Large intestine (tissue), 3 donors: ENCODE results near the gene HNRNPLL. TPM values are rescaled to one million over a fixed set of nuclear protein-coding genes. Genes with fewer than 3 reads are reported as not detected.
A peak's percentile ranks its signal among the peaks of the same experiment; 100 is the strongest.

ENCODE experiments used
- DNase-seq, 2 donors: peaks; one replicate each; pipeline versions ENCODE4 v3.0.0 to v3.0.0-alpha.2; 2013
- H3K27ac ChIP-seq: one replicate; pipeline ENCODE4 v1.5.1; 2013; ENCODE audit warnings: low read length
- H3K27me3 ChIP-seq: 2 replicates; pipeline ENCODE4 v1.6.1; 2013; ENCODE audit warnings: low read length; ENCODE audit not compliant: control insufficient read depth, insufficient read depth
- H3K36me3 ChIP-seq: 2 replicates; pipeline ENCODE4 v1.6.1; 2013; ENCODE audit warnings: low read length; ENCODE audit not compliant: control insufficient read depth, insufficient read depth
- H3K4me1 ChIP-seq: one replicate; pipeline ENCODE4 v1.6.1; 2013; ENCODE audit warnings: low read length; ENCODE audit not compliant: control insufficient read depth, insufficient read depth
- H3K4me3 ChIP-seq: one replicate; pipeline ENCODE4 v1.5.1; 2013; ENCODE audit warnings: low read length
- H3K9me3 ChIP-seq: one replicate; pipeline ENCODE4 v1.6.1; 2013; ENCODE audit warnings: mild to moderate bottlenecking, low read depth, low read length, moderate library complexity; ENCODE audit not compliant: control insufficient read depth
- WGBS: methylation state at CpG from one replicate; pipeline ENCODE4 v1.1.5; 2013; ENCODE audit warnings: low lambda C conversion rate; ENCODE audit not compliant: insufficient coverage; 5-methylcytosine and 5-hydroxymethylcytosine counted together
- polyA plus RNA-seq: library from polyadenylated mRNA; unstranded; fragments of 120-200 nt; gene quantifications from one replicate; pipeline ENCODE4 v1.2.1, GENCODE V29; 2013

Gene HNRNPLL
- polyA plus RNA-seq, 1 donor, result 42.2 TPM

DNA sequence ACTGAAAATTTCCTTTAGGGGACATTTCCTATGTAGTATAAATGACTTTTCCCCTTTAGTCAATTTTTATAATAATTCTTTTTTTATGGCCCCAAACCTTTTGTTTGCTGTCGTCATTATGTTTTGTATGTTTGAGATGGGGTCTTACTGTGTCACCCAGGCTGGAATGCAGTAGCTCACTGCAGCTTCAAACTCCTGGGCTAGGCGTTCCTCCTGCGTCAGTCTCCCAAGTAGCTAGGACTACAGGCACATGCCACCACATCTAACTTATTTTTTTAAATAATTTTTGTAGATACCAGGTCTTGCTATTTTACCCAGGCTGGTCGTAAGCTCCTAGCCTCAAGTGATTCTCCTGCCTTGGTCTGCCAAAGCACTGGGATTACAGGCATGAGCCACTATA, 32.4 kb upstream of the HNRNPLL start:
- no peaks in the 10 kb centered on the region for H3K4me1 ChIP-seq
- H3K27ac ChIP-seq, result no peak overlapping the region
- no peaks in the 10 kb centered on the region for H3K9me3 ChIP-seq
- no peaks in the 10 kb centered on the region for H3K36me3 ChIP-seq
- no peak overlapping the region for H3K4me3 ChIP-seq
- no peak for DNase-seq
- WGBS, result 65% methylated on average over 2 of the region's 4 CpGs
- no peaks in the 10 kb centered on the region for H3K27me3 ChIP-seq

DNA sequence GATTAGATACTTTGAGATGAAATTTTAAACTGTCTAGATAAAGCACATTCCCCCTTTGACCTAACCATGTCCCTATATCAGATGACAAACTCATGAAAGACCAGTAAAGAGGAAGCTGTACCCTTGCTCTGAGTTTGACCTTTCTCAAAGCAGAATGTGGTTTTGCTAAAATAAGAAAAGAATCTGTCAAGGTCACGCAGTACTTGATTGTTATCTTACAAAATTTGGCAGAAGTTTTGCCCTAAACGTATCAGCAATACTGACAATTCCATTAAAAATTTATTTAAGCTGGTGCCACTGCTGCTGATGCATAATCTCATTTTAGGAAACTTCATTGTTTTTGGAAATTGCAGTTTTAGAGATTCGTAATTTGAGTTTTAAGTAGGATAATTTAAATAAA, 32.0 kb upstream of the HNRNPLL start:
- Histone ChIP-seq H3K9me3 (no peaks in the 10 kb centered on the region), H3K36me3 (no peaks in the 10 kb centered on the region), H3K27ac (no peak overlapping the region), H3K4me3 (no peak overlapping the region), H3K4me1 (no peaks in the 10 kb centered on the region), H3K27me3 (no peaks in the 10 kb centered on the region)
- no peak for DNase-seq
- WGBS, result 90% methylated on average over 2 of the region's 3 CpGs

DNA sequence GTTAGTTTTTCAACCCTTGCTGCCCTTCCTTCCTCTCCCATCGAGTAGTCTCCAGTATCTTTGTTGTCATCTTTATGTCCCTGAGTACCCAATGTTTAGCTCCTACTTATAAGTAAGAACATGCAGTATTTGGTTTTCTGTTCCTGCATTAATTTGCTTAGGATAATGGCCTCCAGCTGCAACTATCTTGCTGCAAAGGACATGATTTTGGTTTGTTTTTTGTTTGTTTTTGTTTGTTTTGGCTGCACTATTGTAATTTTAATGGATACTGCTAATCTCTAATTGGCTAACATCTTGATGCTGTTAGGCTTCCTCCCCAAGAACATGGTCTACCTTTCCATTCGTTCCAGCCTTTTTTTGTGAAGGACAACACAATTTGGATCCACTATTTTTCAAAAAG, 31.2 kb upstream of the HNRNPLL start:
- no peaks in the 10 kb centered on the region for H3K36me3 ChIP-seq
- no peak overlapping the region for H3K4me3 ChIP-seq
- no peak for DNase-seq
- H3K27me3 ChIP-seq, result no peaks in the 10 kb centered on the region
- WGBS, result 17% methylated on average over 1 of the region's 2 CpGs
- no peaks in the 10 kb centered on the region for H3K4me1 ChIP-seq
- H3K27ac ChIP-seq, result no peak overlapping the region
- no peaks in the 10 kb centered on the region for H3K9me3 ChIP-seq

DNA sequence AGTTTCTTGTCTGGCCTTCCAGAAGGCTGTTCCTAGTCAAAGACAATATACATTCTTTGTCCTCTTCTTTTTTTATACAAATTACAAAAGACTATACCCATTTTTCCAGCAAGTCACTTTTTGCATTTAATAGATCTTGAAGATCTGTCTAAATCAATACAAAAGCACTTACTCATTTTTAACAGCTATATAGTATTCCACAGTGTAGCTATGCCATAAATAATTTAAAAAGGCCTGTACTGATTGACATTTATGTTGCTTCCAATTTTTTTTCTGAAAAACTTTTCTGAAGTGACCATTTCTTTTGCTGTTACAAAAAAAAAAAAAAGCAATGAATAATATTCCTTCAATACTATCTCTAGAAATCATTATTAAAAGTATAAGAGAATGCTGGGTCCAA, 30.3 kb upstream of the HNRNPLL start:
- no peak overlapping the region for H3K4me3 ChIP-seq
- H3K9me3 ChIP-seq, result no peaks in the 10 kb centered on the region
- no peaks in the 10 kb centered on the region for H3K27me3 ChIP-seq
- DNase-seq, result no peak
- H3K4me1 ChIP-seq, result no peaks in the 10 kb centered on the region
- no peaks in the 10 kb centered on the region for H3K36me3 ChIP-seq
- H3K27ac ChIP-seq, result no peak overlapping the region

DNA sequence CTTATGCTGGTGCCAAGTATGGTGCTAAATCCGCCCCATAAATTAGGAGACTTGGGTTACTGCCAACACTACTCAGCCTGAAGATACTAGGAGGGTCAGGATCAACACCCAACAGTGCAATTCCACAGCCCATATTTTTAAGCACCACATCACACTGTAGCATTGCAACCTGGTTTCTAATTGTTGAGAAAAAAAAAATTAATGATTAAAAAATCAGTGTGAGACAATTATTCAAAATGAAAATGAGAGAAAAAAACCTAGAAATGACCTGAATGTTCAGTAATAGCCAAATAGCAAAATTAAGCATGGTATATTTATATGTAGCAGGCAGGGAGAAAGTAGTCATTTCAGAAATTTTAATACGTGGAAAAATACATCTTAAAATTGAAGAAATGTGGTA, 29.2 kb upstream of the HNRNPLL start:
- Histone ChIP-seq H3K36me3 (no peaks in the 10 kb centered on the region), H3K27me3 (no peaks in the 10 kb centered on the region), H3K4me3 (no peak overlapping the region), H3K4me1 (no peaks in the 10 kb centered on the region), H3K9me3 (no peaks in the 10 kb centered on the region), H3K27ac (no peak overlapping the region)
- 92% methylated on average over 1 of the region's 2 CpGs for WGBS
- no peak for DNase-seq

DNA sequence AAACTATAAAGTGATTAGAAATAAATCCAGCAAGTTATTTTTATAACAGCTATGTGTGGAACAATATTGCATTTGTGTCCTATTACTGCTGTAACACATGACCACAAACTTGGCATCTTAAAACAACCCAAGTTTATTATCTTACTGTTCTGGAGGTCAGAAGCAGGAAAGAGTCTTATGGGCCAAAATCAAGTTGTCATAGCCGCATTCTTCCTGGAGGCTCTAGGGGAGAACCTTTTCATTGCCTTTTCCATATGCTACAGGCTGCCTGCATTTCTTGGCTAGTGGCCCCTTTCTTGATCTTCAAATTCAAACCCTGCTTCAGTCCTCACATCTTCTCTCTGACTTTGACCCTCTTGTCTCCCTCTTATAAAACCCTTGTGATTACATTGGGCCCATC, 27.0 kb upstream of the HNRNPLL start:
- Histone ChIP-seq H3K4me1 (peaks cover 5% of the 10 kb centered on the region), H3K36me3 (no peaks in the 10 kb centered on the region), H3K27ac (no peak overlapping the region), H3K27me3 (no peaks in the 10 kb centered on the region), H3K9me3 (no peaks in the 10 kb centered on the region), H3K4me3 (no peak overlapping the region)
- no peak for DNase-seq
- WGBS, result no CpG with 5 or more reads among the region's 1 CpG

DNA sequence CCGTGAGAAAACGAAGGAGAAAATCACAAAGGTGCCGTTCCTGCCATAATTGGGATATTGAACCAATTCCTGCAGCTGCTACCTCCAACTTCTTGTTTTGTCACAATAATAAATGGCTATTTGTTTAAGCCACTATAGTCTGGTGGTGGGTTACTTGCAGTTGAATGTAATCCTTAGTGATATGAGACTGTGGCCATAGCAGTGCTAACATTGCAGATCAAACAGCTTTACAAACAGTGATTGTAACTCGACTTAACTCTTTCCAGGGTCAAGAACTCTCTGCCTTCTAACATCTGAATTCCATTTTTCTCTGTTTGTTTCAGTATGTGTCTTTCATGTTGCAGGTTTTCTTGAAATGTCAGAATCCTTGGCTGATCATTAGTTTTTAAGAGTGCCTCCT, 24.7 kb upstream of the HNRNPLL start:
- no peak for DNase-seq
- Histone ChIP-seq H3K9me3 (no peaks in the 10 kb centered on the region), H3K4me3 (no peak overlapping the region), H3K27me3 (no peaks in the 10 kb centered on the region), H3K27ac (no peak overlapping the region), H3K36me3 (no peaks in the 10 kb centered on the region), H3K4me1 (peaks cover 5% of the 10 kb centered on the region)
- 34% methylated on average over 3 of the region's 4 CpGs for WGBS

DNA sequence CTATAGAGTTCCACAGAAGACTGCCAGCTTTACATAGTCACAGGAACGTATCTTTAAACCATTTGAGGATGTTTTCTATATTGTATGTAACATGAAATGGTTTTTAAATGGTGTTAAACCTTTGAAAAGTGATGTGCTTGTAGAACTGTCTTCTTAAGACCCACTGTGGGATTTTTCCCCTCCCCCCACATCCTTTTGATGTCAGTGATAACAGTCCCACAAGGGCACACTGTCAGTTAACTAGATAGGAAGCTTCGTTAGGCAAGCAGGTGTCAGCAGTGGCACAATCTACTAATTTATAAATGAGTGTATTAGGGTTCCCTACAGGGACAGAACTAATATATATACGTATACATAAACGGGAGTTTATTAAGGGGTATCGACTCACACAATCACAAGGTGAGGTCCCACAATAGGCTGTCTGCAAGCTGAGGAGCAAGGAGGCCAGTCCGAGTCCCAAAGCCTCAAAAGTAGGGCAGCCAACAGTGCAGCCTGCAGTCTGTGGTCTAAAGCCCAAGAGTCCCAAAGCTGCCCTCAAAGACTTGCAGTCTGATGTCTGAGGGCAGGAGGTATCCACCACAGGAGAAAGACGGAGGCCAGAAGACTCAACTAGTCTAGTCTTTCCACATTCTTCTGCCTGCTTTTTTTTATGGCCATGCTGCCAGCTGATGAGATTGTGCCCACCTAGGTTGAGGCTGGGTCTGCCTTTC, 23.8 kb upstream of the HNRNPLL start:
- H3K4me3 ChIP-seq, result no peak overlapping the region
- DNase-seq, result no peak
- H3K27ac ChIP-seq, result no peak overlapping the region
- no peaks in the 10 kb centered on the region for H3K9me3 ChIP-seq
- H3K27me3 ChIP-seq, result no peaks in the 10 kb centered on the region
- peaks cover 5% of the 10 kb centered on the region for H3K4me1 ChIP-seq
- WGBS, result no CpG with 5 or more reads among the region's 7 CpGs
- no peaks in the 10 kb centered on the region for H3K36me3 ChIP-seq

DNA sequence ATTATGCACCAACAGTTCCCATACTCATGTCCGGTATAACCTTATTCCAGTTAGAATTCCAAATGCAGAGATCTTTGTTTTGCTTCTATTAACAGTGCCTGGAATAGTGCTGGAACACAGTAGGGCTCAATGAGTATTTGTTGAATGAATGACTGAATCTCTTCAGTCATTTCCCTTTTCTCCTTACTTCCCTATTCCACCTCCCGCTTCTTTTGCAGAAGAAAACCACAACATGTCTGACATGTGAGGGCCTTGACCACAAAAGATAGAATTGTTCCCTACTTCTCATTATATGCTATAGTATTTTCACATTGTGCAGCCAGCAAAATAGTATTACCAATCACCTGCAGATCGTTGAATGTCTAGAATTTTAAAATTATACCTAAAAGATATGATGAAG, 19.5 kb upstream of the HNRNPLL start:
- H3K4me3 ChIP-seq, result no peak overlapping the region
- no peaks in the 10 kb centered on the region for H3K27me3 ChIP-seq
- DNase-seq, result no peak
- peaks cover 5% of the 10 kb centered on the region for H3K4me1 ChIP-seq
- no peak overlapping the region for H3K27ac ChIP-seq
- H3K9me3 ChIP-seq, result no peaks in the 10 kb centered on the region
- WGBS, result 100% methylated on average over 2 of the region's 3 CpGs
- H3K36me3 ChIP-seq, result no peaks in the 10 kb centered on the region

DNA sequence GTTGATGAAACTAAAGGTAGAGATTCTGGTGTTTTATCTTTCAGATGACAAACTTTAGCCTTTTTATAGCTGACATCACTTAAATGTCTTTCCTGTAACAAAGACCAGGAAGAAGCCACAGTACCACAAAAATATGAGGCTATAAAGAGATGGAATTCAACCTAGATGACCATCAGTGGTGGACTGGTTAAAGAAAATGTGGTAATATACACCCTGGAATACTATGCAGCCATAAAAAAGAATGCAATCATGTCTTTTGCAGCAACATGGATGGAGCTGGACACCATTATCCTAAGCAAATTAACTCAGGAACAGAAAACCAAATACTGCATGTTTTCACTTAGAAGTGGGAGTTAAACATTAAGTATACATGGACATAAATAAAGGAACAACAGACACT, 18.3 kb upstream of the HNRNPLL start:
- Histone ChIP-seq H3K27ac (no peak overlapping the region), H3K4me1 (peaks cover 5% of the 10 kb centered on the region), H3K4me3 (no peak overlapping the region), H3K27me3 (no peaks in the 10 kb centered on the region), H3K36me3 (no peaks in the 10 kb centered on the region), H3K9me3 (no peaks in the 10 kb centered on the region)
- DNase-seq, result no peak

DNA sequence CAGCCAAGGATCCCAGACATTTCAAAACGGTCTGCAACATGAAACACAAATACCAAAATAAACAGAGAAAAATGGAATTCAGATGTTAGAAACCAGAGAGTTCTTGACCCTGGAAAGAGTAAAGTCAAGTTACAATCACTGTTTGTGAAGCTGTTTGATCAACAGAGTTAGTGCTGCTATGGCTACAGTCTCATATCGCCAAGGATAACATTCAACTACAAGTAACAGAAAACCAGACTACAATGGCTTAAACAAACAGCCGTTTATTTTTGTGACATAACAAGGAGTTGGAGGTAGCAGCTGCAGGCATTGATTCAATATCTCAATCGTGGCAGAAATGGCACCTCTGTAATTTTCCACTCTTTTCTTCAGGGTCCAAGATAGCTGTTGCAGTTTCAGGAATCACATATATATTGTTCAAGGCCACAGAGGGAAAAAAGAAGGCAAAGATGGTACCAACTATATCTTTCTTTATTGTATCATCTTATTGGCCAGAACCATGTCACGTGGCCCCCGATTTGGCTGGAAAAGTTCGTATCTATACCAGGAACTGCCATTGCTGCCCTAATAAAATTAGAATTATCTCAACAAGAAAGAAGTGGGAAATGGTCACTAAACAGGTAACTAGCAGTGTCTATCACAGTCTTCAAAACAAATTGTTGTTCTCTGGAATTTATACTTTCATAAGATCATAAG, 17.7 kb upstream of the HNRNPLL start:
- H3K27ac ChIP-seq, result no peak overlapping the region

More for the DNA sequence above, 17.7 kb upstream of the HNRNPLL start:
- Histone ChIP-seq H3K27me3 (no peaks in the 10 kb centered on the region), H3K9me3 (no peaks in the 10 kb centered on the region), H3K4me1 (peaks cover 5% of the 10 kb centered on the region), H3K4me3 (no peak overlapping the region), H3K36me3 (no peaks in the 10 kb centered on the region)
- WGBS, result 0% methylated on average over 1 of the region's 7 CpGs
- peak in 1 of 2 donors; percentile 69 for DNase-seq
